HepG2 (cell line): ENCODE data around the gene SIRPB2. TPM values are rescaled to one million over a fixed set of nuclear protein-coding genes. Genes with fewer than 3 reads are reported as not detected.

Experiments
- ATAC-seq: fragments of 200-7000 bp; cut with Tn5 transposase; 3 replicates; pipeline ENCODE4 v1.9.1; 2020; ENCODE audit warnings: mild to moderate bottlenecking, moderate library complexity
- BruUV-seq: library from RNA; stranded (reverse); fragments of 400-500 nt; replicated peaks from 2 replicates; lab custom pipeline; 2021; lab: Mats Ljungman, UMichigan
- CTCF ChIA-PET: fragments of 300-600 bp; formaldehyde crosslinking; extraction: SDS; loops from one replicate; lab custom pipeline; 2021; ENCODE audit warnings: low total read pairs, inconsistent platforms, low intra/inter-chr PET ratio; lab: Yijun Ruan, JAX
- POLR2A ChIA-PET: fragments of 350-600 bp; sonication (Branson Sonifier 250); formaldehyde crosslinking; loops from one replicate; lab custom pipeline; 2020; ENCODE audit warnings: antibody characterized with exemption, inconsistent platforms; lab: Yijun Ruan, JAX
- DNase-seq: peaks from one replicate; pipeline ENCODE4 v3.0.0-alpha.2; 2015; ENCODE audit warnings: low spot score
- FAIRE-seq: peaks from 3 replicates; lab custom pipeline; 2011; peaks lifted over from hg19 to GRCh38; lab: Jason Lieb, UNC
- H2AFZ ChIP-seq: one replicate; pipeline ENCODE4 v1.6.1; 2011; ENCODE audit warnings: low read length, inconsistent platforms
- H3K27ac ChIP-seq: fragments of 300-600 bp; 3 replicates; pipeline ENCODE4 v1.8.0; 2011; ENCODE audit warnings: mixed run types, mild to moderate bottlenecking, mixed read lengths, low read length, inconsistent platforms; ENCODE audit not compliant: insufficient read depth; ENCODE audit errors: extremely low read length
- H3K27me3 ChIP-seq, 2 experiments: fragments of 200-600 bp in 1 of 2; 2 replicates in 1 of 2; 3 replicates in 1 of 2; pipeline versions ENCODE4 v1.6.0 to v1.8.0; 2011; ENCODE audit warnings: low read length in 2 of 2, mild to moderate bottlenecking in 2 of 2, moderate library complexity in 2 of 2, inconsistent platforms in 1 of 2; ENCODE audit not compliant: insufficient read depth in 2 of 2, control insufficient read depth in 1 of 2
- H3K36me3 ChIP-seq, 2 experiments: fragments of 200-600 bp in 1 of 2; replicated peaks in 1 of 2; 2 replicates in 1 of 2; 3 replicates in 1 of 2; pipeline versions ENCODE4 v1.5.1 to v1.8.0; 2011; ENCODE audit warnings: low read length in 2 of 2, inconsistent platforms in 1 of 2; ENCODE audit not compliant: insufficient read depth in 2 of 2, control insufficient read depth in 1 of 2
- H3K4me1 ChIP-seq: 2 replicates; pipeline ENCODE4 v1.5.1; 2012; ENCODE audit warnings: low read length, inconsistent platforms; ENCODE audit not compliant: insufficient read depth
- H3K4me2 ChIP-seq: 2 replicates; pipeline ENCODE4 v1.6.0; 2011; ENCODE audit warnings: low read depth, low read length, inconsistent platforms
- H3K4me3 ChIP-seq, 3 experiments: fragments of 200-600 bp in 1 of 3; sonication (generic), shearing (Covaris generic) in 1 of 3; replicated peaks in 1 of 3; 2 replicates each; pipeline ENCODE4 v1.5.1; 2011 to 2016; ENCODE audit warnings: low read length in 3 of 3, inconsistent platforms in 2 of 3, low read depth in 2 of 3, mild to moderate bottlenecking in 2 of 3, control low read depth in 1 of 3, mixed read lengths in 1 of 3; ENCODE audit not compliant: insufficient read depth in 1 of 3
- H3K79me2 ChIP-seq: one replicate; pipeline ENCODE4 v1.6.1; 2011; ENCODE audit warnings: low read length, inconsistent platforms; ENCODE audit not compliant: insufficient read depth
- H3K9ac ChIP-seq: 2 replicates; pipeline ENCODE4 v1.6.0; 2011; ENCODE audit warnings: mild to moderate bottlenecking, low read depth, low read length, inconsistent platforms; ENCODE audit not compliant: insufficient read depth
- H3K9me3 ChIP-seq: 2 replicates; pipeline ENCODE4 v1.5.1; 2012; ENCODE audit warnings: mild to moderate bottlenecking, low read length
- H4K20me1 ChIP-seq: 2 replicates; pipeline ENCODE4 v1.6.0; 2011; ENCODE audit warnings: inconsistent platforms, mild to moderate bottlenecking, low read length, moderate library complexity; ENCODE audit not compliant: insufficient read depth
- CREB1 ChIP-seq, 2 experiments: fragments of 450-650 bp in 1 of 2; IDR thresholded peaks; 2 replicates each; pipeline ENCODE4 v1.6.1; 2016 to 2017; ENCODE audit warnings: control low read depth in 1 of 2, mild to moderate bottlenecking in 1 of 2, missing compliant biosample characterization in 1 of 2, missing genetic modification characterization in 1 of 2
- FOXJ3 ChIP-seq: sonication (generic); formaldehyde crosslinking; IDR thresholded peaks from 2 replicates; pipeline ENCODE4 v1.4.0; 2020; ENCODE audit warnings: missing genetic modification reagents, mild to moderate bottlenecking, borderline replicate concordance
- FOXM1 ChIP-seq: sonication (generic); formaldehyde crosslinking; IDR thresholded peaks from 2 replicates; pipeline ENCODE4 v1.5.0; 2020; ENCODE audit warnings: missing genetic modification reagents
- KAT8 ChIP-seq: IDR thresholded peaks from 2 replicates; pipeline ENCODE4 v1.6.1; 2016; ENCODE audit warnings: missing genetic modification reagents, missing compliant biosample characterization
- NPAS2 ChIP-seq: sonication (generic); formaldehyde crosslinking; IDR thresholded peaks from 2 replicates; pipeline ENCODE4 v1.8.0; 2022; ENCODE audit warnings: mild to moderate bottlenecking, missing genetic modification reagents, borderline replicate concordance
- PLRG1 ChIP-seq: fragments of 450-650 bp; conservative IDR thresholded peaks from 2 replicates; pipeline ENCODE4 v1.6.1; 2016
- ZBTB38 ChIP-seq: sonication (generic); formaldehyde crosslinking; IDR thresholded peaks from 2 replicates; pipeline ENCODE4 v1.5.1; 2020; ENCODE audit warnings: mild to moderate bottlenecking, missing genetic modification reagents
- ZBTB7B ChIP-seq: sonication (generic); formaldehyde crosslinking; IDR thresholded peaks from 2 replicates; pipeline ENCODE4 v1.4.0; 2020; ENCODE audit warnings: missing genetic modification reagents
- ZEB1 ChIP-seq: IDR thresholded peaks from 2 replicates; pipeline ENCODE4 v1.6.1; 2012; ENCODE audit warnings: mild to moderate bottlenecking, low read depth, inconsistent platforms; ENCODE audit not compliant: insufficient replicate concordance
- ZKSCAN5 ChIP-seq: sonication (generic); formaldehyde crosslinking; IDR thresholded peaks from 2 replicates; pipeline ENCODE4 v1.5.1; 2020; ENCODE audit warnings: mild to moderate bottlenecking, missing genetic modification reagents
- ZNF10 ChIP-seq: sonication (generic); formaldehyde crosslinking; IDR thresholded peaks from 2 replicates; pipeline ENCODE4 v1.4.0; 2020; ENCODE audit warnings: mild to moderate bottlenecking, low read depth, missing genetic modification reagents, borderline replicate concordance
- ZNF3 ChIP-seq: IDR thresholded peaks from 2 replicates; pipeline ENCODE4 v1.7.0; 2017; ENCODE audit warnings: inconsistent platforms
- ZNF564 ChIP-seq: sonication (generic); formaldehyde crosslinking; IDR thresholded peaks from 2 replicates; pipeline ENCODE4 v1.8.1; 2023; ENCODE audit warnings: mild to moderate bottlenecking, missing genetic modification reagents
- in situ Hi-C: cut with HindIII; loops from 2 replicates; pipeline ENCODE4 v1.10.0; 2017; ENCODE audit warnings: low pct_unique_long_range_greater_than_20kb; ENCODE audit not compliant: extremely low pct_ligation_motif_present
- intact Hi-C: fragments of 100-400 bp; cut with micrococcal nuclease; formaldehyde crosslinking; loops from one replicate; pipeline ENCODE4 v1.10.0; 2022; ENCODE audit not compliant: unreplicated experiment
- polyA plus RNA-seq, 8 experiments: library from polyadenylated mRNA; depleted of rRNA in 3 of 8; stranded (reverse) in 7 of 8; unstranded in 1 of 8; fragments of >200 nt; fragmentation: Illumina TruSeq in 4 of 8; extraction: Trizol in 4 of 8; gene quantifications; 2 replicates each; pipeline versions ENCODE4 v1.2.1 to v1.2.3, GENCODE V29; 2011 to 2016; ENCODE audit warnings: low read depth in 4 of 8, missing spikeins in 1 of 8, mixed read lengths in 1 of 8; ENCODE audit not compliant: insufficient read depth in 1 of 8
- total RNA-seq, 5 experiments: library from RNA; depleted of rRNA; stranded (reverse); fragments of >200 nt; fragmentation: Illumina TruSeq; extraction: Trizol; gene quantifications; 2 replicates each; pipeline ENCODE4 v1.2.3, GENCODE V29; 2016; ENCODE audit warnings: low read depth in 1 of 5
- TF ChIP-seq, protein P1 (sequence below): sonication (generic); formaldehyde crosslinking; IDR thresholded peaks from 2 replicates; pipeline ENCODE4 v1.5.1; 2020; ENCODE audit warnings: mild to moderate bottlenecking, missing genetic modification reagents, borderline replicate concordance
- TF ChIP-seq, protein P2 (sequence below), 2 experiments: fragments of 450-650 bp in 1 of 2; sonication (generic) in 1 of 2; formaldehyde crosslinking in 1 of 2; IDR thresholded peaks; 2 replicates each; pipeline versions ENCODE4 v1.6.1 to v1.8.0; 2016 to 2022; ENCODE audit warnings: antibody characterized with exemption in 1 of 2, mild to moderate bottlenecking in 1 of 2, missing genetic modification reagents in 1 of 2

The SIRPB2 gene
- total and polyA plus RNA-seq, 2 of the 13 experiments (the other 11 are each of a cell fraction or from before 2014, with no cell fraction given) = not detected

DNA sequence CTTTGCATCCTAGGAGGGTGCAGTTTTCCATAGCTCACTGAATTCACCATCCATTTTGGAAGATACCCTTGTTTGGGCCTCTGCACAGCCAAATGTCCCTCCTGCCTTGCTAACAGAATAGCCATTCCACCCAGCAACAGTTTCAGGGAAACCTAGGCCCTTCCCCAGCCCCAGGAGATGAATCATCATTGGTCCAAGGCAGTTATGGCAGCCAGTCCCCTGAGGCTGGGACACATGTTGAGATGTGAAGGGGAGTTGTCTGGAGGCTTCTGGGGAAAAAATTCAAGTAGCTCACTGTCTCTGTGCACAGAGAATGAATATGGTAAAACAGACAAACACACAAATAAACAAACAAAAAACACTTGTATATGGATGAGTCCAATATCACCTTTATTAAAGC, 17.4 kb upstream of the SIRPB2 start:
- FAIRE-seq (no peak), DNase-seq (no peak), ATAC-seq (no peak)
- ChIA-PET POLR2A (no interaction called here), CTCF (no interaction called here)
- Histone ChIP-seq H3K79me2 (no peaks in the 10 kb centered on the region), H3K36me3 (no peaks in the 10 kb centered on the region), H3K9me3 (no peaks in the 10 kb centered on the region), H2AFZ (no peak overlapping the region), H3K4me2 (no peak overlapping the region), H3K4me3 (no peak overlapping the region), H3K9ac (no peak overlapping the region), H3K4me1 (no peaks in the 10 kb centered on the region), H3K27me3 (peaks cover 0 to 3% of the 10 kb centered on the region in 2 experiments; a peak in 3 of 5 replicates), H3K27ac (no peak overlapping the region), H4K20me1 (no peaks in the 10 kb centered on the region)
- TF ChIP-seq ZNF3 = no peak
- no peak for TF ChIP-seq ZNF10 (CRISPR knock-in tag)
- TF ChIP-seq, protein P1, sequence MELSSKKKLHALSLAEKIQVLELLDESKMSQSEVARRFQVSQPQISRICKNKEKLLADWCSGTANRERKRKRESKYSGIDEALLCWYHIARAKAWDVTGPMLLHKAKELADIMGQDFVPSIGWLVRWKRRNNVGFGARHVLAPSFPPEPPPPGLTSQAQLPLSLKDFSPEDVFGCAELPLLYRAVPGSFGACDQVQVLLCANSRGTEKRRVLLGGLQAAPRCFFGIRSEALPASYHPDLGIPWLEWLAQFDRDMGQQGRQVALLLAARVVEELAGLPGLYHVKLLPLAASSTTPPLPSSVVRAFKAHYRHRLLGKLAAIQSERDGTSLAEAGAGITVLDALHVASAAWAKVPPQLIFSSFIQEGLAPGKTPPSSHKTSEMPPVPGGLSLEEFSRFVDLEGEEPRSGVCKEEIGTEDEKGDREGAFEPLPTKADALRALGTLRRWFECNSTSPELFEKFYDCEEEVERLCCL (CRISPR knock-in tag) = no peak
- no peak for TF ChIP-seq NPAS2
- TF ChIP-seq FOXJ3 = no peak
- no peak for TF ChIP-seq CREB1 (IDR thresholded peaks at IDR 0.05)
- no peak for TF ChIP-seq CREB1 (CRISPR knock-in tag; IDR thresholded peaks at IDR 0.05)
- TF ChIP-seq, protein P2, sequence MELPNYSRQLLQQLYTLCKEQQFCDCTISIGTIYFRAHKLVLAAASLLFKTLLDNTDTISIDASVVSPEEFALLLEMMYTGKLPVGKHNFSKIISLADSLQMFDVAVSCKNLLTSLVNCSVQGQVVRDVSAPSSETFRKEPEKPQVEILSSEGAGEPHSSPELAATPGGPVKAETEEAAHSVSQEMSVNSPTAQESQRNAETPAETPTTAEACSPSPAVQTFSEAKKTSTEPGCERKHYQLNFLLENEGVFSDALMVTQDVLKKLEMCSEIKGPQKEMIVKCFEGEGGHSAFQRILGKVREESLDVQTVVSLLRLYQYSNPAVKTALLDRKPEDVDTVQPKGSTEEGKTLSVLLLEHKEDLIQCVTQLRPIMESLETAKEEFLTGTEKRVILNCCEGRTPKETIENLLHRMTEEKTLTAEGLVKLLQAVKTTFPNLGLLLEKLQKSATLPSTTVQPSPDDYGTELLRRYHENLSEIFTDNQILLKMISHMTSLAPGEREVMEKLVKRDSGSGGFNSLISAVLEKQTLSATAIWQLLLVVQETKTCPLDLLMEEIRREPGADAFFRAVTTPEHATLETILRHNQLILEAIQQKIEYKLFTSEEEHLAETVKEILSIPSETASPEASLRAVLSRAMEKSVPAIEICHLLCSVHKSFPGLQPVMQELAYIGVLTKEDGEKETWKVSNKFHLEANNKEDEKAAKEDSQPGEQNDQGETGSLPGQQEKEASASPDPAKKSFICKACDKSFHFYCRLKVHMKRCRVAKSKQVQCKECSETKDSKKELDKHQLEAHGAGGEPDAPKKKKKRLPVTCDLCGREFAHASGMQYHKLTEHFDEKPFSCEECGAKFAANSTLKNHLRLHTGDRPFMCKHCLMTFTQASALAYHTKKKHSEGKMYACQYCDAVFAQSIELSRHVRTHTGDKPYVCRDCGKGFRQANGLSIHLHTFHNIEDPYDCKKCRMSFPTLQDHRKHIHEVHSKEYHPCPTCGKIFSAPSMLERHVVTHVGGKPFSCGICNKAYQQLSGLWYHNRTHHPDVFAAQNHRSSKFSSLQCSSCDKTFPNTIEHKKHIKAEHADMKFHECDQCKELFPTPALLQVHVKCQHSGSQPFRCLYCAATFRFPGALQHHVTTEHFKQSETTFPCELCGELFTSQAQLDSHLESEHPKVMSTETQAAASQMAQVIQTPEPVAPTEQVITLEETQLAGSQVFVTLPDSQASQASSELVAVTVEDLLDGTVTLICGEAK (IDR thresholded peaks at IDR 0.05) = no peak
- TF ChIP-seq, protein P2 (CRISPR knock-in tag; IDR thresholded peaks at IDR 0.05) = no peak
- TF ChIP-seq PLRG1 = no peak
- no peak for TF ChIP-seq ZBTB38
- no peak for TF ChIP-seq KAT8 (CRISPR knock-in tag)
- TF ChIP-seq ZKSCAN5 = no peak
- no peak for TF ChIP-seq ZEB1
- TF ChIP-seq ZBTB7B (CRISPR knock-in tag) = no peak
- no peak for TF ChIP-seq FOXM1 (CRISPR knock-in tag)
- no peak for TF ChIP-seq ZNF564 (CRISPR knock-in tag)
- in situ Hi-C loops (no loop called here), intact Hi-C loops (no loop called here)
- no TSS peak for BruUV-seq
